Ovary (tissue), 3 donors: ENCODE data around the gene ATP6V0A1.

ENCODE experiments used
- CTCF ChIP-seq, 3 donors: fragments of 450-650 bp in 2 of 3; fragments of 200-600 bp in 1 of 3; IDR thresholded peaks; one replicate each; pipeline versions ENCODE4 v1.5.1 to v1.8.0; 2016 to 2022; ENCODE audit warnings: antibody characterized with exemption in 3 of 3, mild to moderate bottlenecking in 1 of 3
- EP300 ChIP-seq: sonication (generic); formaldehyde crosslinking; IDR thresholded peaks from one replicate; pipeline ENCODE4 v1.6.1; 2017; ENCODE audit warnings: antibody characterized with exemption
- POLR2A ChIP-seq: fragments of 450-650 bp; IDR thresholded peaks from one replicate; pipeline ENCODE4 v1.6.1; 2017; ENCODE audit warnings: antibody characterized with exemption, mild to moderate bottlenecking, moderate library complexity
- donor health status: DM: no; HTN: no; CAD: no.

- TF ChIP-seq CTCF (IDR thresholded peaks at IDR 0.05) (no peak), POLR2A (no peak), EP300 (no peak)
Measured at GRCh38 chr17:42522263-42522790, 63.6 kb downstream of the ATP6V0A1 start.
